GM18867 (cell line): ENCODE data around the gene PRMT3.
"Not testable (repeated sequence)": the region's sequence is repeated elsewhere in the genome, so short reads cannot be mapped to it uniquely, and the experiment has no call there.

Source experiments
- ATAC-seq: cut with Tn5 transposase; IDR thresholded peaks from one replicate; pipeline ENCODE4 v1.9.1; 2021; ENCODE audit warnings: mild to moderate bottlenecking, moderate library complexity; ENCODE audit not compliant: unreplicated experiment

Gene PRMT3

DNA sequence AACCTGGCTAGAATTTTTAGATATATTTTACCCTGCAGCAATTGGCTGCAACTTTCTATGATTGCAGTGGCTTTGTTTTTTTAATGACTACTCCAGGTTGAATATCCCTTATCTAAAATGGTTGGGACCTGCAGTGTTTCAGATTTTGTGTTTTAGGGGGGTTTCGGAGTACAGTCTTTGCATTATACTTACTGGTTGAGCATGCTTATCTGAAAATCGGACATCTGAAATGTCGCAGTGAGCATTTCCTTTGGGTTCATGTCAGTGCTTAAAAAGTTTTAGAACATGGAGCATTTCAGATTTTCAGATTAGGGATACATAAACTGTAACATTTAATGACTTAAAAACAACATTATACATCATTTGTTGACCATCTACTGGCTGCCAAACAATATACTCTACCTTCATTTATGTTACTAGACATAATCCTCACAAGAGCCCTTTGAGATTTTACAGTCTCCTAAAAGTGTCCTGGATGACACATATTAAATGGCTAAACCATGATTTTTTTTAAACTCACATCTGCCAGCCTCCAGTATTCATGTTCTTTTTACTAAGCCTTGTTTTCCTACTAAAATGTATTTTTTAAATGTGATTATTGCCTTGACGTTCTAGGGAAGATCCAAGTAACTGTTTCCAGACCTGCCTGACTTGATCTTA is 66.3 kb downstream of the PRMT3 start:
- no peak for ATAC-seq

DNA sequence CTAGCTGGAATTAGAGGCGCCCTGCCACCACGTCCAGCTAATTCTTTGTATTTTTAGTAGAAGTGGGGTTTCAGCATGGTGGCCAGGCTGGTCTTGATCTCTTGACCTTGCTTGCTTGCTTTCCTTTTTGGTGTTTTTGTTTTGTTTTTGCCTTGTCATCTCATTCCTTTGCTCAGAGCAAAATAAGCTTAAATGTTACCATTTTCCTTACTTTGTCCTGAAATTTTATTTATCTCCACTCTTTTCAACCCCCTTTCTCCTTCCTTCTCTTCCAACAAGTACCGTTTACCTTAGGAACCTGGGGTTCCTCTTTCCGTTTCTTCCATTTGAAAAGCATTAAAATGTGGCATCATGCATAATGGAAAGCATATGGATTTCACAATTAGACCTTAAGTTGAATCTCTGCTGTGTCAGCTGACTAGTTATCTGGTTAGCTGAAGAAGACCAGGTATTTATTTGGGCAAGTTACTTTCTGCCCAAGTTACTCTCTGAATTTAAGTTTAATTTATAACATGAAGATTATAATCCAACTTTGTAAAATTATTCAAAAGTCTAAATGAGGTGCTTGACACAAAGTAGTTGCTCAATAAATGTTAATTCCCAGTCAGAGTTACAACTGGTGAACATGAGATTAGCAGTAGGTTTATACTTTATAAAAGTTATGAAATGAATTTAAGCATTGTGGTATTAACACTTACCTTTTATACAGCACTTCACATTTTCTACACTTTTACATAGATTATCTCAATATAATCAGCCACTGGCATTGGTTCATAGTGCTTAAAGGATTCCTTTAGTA is 69.7 kb downstream of the PRMT3 start:
- ATAC-seq: no peak

DNA sequence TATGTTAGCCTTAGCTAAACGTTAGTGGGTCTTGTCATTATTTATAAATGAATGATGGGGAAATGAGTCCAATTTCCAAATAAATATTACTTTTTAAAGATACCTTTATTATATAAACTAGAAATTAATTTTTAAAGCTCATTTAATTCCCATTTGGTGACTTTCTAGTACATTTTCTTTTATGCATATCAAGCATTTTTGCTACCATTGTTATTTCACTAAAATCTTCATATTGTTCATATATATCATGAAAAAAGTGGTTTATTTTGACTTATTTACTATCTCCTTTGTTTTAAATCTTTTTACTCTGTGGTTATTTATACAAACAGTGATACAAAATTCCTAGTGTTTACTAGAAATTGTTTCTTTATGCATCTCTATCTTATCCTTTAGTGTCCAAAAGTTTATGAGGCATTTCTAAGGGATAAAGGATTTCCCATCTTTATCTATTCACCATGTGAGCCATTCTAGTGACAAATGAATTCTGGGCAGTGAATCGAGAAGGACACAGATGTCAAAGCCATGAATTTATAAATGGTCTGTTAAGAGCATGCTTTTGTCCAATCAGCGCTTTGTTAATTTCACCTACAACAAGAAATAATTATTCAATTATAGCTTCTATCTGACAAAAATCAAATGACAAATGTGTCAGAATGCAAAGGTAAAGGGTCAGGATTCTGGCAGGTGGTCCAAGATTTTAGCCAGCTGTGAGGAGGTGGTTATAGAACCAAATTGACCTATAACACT is 70.6 kb downstream of the PRMT3 start:
- no peak for ATAC-seq

- no peak for ATAC-seq
These were observed 71.6 kb downstream of the PRMT3 start for GRCh38 chr11:20458905-20459632.

DNA sequence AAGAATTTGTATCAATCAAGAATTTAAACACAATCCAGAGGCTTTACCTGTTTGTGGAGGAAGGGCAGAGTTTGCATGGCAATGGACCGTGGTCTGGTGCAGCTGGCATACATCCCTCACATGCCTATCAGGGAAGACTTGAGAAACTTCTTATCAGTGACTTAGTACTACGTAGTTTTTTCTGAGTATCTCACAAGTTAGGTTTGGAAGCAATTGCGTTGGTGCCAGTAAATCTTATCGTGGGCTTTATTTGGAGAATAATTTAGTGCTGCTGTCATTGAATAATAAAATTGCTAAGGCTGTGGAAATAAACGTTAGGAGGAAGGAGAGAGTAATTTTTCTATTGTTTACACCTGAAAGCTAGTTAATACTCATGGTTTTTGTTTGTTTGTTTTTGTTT is 72.3 kb downstream of the PRMT3 start:
- no peak for ATAC-seq

DNA sequence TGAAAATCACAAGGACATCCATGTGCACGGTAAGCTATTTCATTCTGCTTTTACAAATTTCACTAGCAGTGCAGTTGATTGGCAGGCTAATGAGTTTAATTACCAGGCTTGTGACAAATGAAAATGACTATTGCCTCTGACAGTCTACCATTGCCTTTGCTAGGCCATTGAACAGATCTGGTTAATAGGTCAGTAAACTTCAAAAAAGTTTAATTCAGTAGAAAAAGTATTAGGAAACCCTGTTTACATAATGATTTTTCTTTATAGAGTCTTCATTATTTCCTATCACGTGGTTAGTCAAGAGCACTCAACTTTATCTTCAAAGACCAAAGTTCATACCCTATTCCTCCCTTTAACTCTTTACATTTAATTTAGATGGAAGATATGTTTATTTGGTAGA is 77.0 kb downstream of the PRMT3 start:
- ATAC-seq: no peak

GRCh38 chr11:20467487-20468185 is 80.1 kb downstream of the PRMT3 start:
- no peak for ATAC-seq

DNA sequence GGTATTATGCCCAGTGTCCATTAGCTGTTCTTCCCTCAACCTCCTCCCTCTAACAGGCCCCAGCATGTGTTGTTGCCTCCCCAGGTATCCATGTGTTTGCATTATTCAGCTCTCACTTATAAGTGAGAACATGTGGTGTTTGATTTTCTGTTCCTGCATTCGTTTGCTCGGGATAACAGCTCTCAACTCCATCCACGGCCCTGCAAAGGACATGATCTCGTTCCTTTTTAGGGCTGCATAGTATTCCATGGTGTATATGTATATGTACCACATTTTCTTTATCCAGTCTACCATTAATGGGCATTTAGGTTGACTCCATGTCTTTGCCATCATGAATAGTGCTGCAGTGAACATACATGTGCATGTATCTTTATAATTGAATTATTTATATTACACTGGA is 82.8 kb downstream of the PRMT3 start:
- ATAC-seq: no peak

- ATAC-seq: not testable (repeated sequence)
These were observed 84.4 kb downstream of the PRMT3 start for GRCh38 chr11:20471929-20472328.

DNA sequence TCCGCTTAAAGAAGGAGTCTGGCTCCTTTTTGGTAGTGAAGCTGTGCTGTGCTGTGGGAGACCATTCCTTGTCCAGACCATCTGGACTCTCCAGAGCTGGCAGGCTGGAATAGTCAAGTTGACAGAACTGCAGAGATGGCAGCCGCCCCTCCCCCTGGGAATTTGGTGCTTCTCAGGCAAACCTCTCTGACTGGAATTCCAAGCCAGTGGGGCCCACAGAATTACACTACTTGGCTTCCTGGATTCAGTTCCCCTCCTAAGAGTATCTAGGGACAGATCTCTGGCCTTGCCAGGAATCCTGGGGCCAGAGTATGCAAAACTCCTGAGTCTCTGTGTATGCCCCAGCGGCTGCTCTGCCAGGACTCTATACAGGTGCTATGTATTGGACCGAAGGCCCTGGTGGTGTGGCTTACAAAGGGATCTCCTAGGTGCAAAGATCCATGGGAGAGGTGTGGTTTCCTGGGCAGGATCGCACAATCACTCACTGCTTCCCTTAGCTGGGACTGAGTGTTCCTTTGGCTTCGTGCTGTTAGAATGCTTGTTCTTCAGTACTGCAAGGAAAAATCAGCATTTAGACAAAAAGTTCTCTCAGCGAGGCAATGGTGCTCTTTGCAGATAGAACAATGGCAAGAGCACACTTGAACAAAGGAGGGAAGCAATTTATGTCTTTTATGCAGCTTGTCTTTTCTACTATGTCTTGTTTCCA is 86.8 kb downstream of the PRMT3 start:
- ATAC-seq: no peak

DNA sequence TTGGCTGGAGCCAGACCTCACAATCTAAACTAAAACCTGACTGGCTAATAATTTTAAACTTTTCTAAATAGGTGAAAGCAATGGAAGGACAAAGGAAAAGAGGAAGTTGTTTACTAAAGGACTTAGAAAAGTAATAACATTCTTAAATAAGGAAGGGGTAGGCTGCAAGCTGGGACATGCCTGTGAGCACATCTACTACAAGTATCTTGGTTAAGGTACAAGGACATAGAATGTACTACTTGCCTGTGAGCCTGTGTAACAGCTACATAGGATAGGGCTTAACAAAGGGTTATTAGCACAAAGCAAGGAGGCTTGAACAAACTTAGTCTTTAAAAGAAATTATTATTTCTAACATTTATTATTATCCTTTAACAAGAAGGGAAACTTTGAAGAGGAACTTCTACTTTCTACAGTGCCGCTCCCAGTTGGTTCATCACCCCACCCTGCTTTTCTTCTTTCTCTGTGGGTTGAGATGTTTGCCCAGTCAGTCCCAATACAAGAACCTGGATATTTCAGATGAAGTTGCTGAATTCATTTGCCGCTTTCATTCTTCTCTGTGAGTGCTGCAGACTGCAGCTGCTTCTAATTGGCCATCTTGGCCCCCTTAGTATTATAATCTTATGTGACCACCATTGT is 87.5 kb downstream of the PRMT3 start:
- ATAC-seq: no peak

- ATAC-seq: no peak
These were observed 90.0 kb downstream of the PRMT3 start for GRCh38 chr11:20477418-20478090.

DNA sequence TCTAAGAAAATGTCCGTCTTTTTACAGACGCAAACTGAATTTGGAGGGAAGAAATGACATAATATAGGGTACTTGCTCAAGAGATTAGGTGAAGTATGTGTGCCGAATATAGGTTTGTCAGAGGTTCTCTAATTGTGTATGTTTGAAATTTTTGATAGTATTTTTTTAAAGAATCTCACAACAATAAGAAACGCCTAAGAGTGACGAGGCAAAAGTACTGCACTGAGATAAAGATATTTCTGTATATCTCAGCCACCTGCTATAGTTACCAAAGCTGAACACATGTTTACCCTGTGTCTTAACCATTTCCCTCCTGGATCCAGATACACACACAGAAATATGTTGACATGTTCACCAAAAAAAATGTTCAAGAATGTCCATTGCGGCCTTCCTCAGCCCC is 92.0 kb downstream of the PRMT3 start:
- no peak for ATAC-seq

GRCh38 chr11:20483931-20484330 is 96.4 kb downstream of the PRMT3 start:
- ATAC-seq: no peak

DNA sequence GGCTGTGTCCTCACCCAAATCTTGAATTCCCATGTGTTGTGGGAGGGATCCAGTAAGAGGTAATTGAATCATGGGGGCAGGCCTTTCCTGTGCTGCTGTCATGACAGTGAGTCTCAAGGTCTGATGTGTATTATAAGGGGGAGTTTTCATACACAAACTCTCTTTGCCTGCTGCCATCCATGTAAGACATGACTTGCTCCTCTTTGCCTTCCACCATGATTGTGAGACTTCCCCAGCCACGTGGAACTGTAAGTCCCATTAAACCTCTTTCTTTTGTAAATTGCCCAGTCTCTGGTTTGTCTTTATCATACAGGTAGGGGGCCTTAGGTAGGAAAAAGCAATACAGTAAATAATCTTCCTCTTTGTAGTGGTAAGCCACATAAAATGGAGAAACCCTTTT is 96.9 kb downstream of the PRMT3 start:
- ATAC-seq: not testable (repeated sequence)

DNA sequence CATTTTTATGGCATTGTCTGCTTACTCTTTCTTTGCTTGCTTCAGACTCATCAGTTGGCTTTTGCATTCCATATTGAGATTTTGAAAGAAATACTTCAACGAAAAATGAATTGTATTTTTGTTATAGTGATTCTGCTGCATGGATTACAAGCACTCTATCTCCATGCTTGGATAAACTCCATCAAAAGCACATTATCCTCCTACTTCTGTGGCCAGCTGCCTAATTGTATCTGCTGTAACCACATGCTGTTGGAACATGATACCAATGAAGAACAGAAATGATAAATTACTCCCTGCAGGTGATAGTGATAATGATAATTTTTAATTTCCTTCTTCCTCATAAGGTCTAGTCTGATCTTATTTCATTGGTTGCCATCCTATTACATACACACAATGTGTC is 100.8 kb downstream of the PRMT3 start:
- no peak for ATAC-seq

- peak; percentile 84 for ATAC-seq
These were observed 102.4 kb downstream of the PRMT3 start for GRCh38 chr11:20489948-20490347.

- ATAC-seq: no peak
These were observed 105.8 kb downstream of the PRMT3 start for GRCh38 chr11:20493340-20493739.
